Ishikawa (cell line): ENCODE results near the gene NRG3.

ENCODE experiments used
- CEBPB ChIP-seq: IDR thresholded peaks from 2 replicates; pipeline ENCODE4 v1.6.1; 2012
- CREB1 ChIP-seq: IDR thresholded peaks from 2 replicates; pipeline ENCODE4 v1.6.1; 2012; ENCODE audit warnings: low read depth
- EGR1 ChIP-seq: IDR thresholded peaks from 2 replicates; pipeline ENCODE4 v1.6.1; 2012
- EP300 ChIP-seq: IDR thresholded peaks from 2 replicates; pipeline ENCODE4 v1.6.1; 2012; ENCODE audit warnings: borderline replicate concordance
- FOXM1 ChIP-seq: IDR thresholded peaks from 2 replicates; pipeline ENCODE4 v1.6.1; 2012; ENCODE audit warnings: low read depth, borderline replicate concordance
- MAX ChIP-seq: IDR thresholded peaks from 2 replicates; pipeline ENCODE4 v1.6.1; 2012
- NFIC ChIP-seq: IDR thresholded peaks from 2 replicates; pipeline ENCODE4 v1.6.1; 2012
- RAD21 ChIP-seq: IDR thresholded peaks from 2 replicates; pipeline ENCODE4 v1.6.1; 2012; ENCODE audit warnings: low read depth
- REST ChIP-seq: IDR thresholded peaks from 2 replicates; pipeline ENCODE4 v1.6.1; 2012; ENCODE audit warnings: low read depth, mild to moderate bottlenecking
- TAF1 ChIP-seq: IDR thresholded peaks from 2 replicates; pipeline ENCODE4 v1.6.1; 2012; ENCODE audit warnings: low read depth, mild to moderate bottlenecking
- TCF12 ChIP-seq: IDR thresholded peaks from 2 replicates; pipeline ENCODE4 v1.6.1; 2012; ENCODE audit warnings: low read depth
- TEAD4 ChIP-seq: IDR thresholded peaks from 2 replicates; pipeline ENCODE4 v1.6.1; 2012
- YY1 ChIP-seq: IDR thresholded peaks from 2 replicates; pipeline ENCODE4 v1.6.1; 2012; ENCODE audit warnings: low read depth
- ZBTB7A ChIP-seq: IDR thresholded peaks from 2 replicates; pipeline ENCODE4 v1.6.1; 2012; ENCODE audit warnings: low read depth

GRCh38 chr10:82358486-82359099, 483.6 kb downstream of the NRG3 start:
- TF ChIP-seq TEAD4: no peak
- TF ChIP-seq CEBPB: no peak
- TF ChIP-seq ZBTB7A: no peak
- TF ChIP-seq REST: no peak
- no peak for TF ChIP-seq EP300
- no peak for TF ChIP-seq YY1
- no peak for TF ChIP-seq RAD21
- no peak for TF ChIP-seq MAX
- no peak for TF ChIP-seq EGR1
- TF ChIP-seq TAF1: no peak
- no peak for TF ChIP-seq TCF12
- no peak for TF ChIP-seq CREB1
- no peak for TF ChIP-seq NFIC
- TF ChIP-seq FOXM1: no peak
